Middle frontal gyrus (tissue), 1 donor: Measurements from ENCODE around the gene MAST4.

ENCODE experiments used
- DNase-seq: peaks from one replicate; pipeline ENCODE4 v3.0.0-alpha.2; 2015; ENCODE audit warnings: low spot score; ENCODE audit errors: extremely low spot score

The MAST4 gene

DNA sequence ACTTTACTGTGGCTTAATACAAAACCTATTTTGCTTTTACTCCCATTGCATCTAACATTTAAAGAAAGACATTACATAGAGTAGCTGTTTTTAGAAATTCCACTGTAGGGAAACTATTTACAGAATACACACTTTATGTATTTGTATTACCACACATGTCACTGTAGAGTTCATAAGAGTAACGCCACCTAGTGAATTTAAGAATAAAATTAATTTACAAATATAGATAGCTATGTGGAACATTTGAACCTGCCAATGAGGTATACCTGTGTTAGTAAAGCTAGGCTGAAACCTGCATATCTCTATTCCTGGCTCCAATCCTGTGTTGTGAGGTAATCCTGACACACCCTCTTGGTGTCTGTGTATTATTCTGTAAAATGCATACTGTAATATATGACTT lies 234.4 kb downstream of the MAST4 start:
- DNase-seq: no peak

DNA sequence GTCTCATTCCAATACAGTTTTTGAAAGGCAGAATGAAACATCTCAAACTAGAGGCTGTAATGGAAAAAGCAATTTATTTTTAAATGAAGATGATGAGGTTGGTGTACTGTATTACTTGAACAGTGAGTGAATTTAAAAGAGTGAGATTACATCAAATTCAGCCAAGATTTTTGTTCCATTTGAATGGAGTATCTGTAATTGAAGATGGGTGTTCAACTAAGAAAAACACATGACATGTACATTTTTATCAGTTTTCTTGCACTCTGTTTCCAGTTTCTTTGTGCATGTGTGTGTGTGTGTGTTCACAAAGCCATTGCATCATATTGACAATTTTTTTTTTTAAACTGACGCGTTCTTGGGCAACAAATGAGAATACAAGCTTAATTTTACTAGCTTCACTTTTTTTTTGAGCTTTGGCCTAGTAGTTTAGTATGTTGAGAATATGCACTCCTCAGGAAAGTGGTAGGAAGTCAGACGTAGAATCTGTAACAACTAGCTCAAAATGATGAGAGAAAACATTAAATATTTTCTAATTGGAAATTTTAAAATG lies 243.5 kb downstream of the MAST4 start:
- no peak for DNase-seq

DNA sequence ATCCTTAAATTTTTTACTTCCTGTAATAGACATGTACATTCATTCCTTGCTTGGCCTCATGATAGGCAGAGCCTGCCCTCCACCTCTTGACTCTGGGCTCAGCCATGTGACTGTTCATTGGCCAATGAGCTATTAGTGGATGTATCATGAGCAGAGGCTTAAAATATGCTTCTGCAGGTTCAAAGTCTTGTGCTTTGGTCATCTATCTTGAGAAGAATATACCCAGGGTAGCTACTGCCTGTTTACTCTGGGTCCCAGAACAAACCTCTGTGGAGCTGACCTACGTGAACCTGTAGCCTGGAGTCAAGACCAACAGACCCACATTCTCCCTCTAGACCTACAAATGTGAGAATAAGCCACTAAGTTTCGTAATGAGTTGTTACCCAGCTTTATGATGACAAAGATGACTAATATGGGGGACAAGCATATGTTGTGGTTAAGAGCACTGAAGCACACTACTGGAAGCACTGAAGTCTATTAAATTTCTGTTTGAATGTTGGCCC lies 244.4 kb downstream of the MAST4 start:
- DNase-seq: no peak

DNA sequence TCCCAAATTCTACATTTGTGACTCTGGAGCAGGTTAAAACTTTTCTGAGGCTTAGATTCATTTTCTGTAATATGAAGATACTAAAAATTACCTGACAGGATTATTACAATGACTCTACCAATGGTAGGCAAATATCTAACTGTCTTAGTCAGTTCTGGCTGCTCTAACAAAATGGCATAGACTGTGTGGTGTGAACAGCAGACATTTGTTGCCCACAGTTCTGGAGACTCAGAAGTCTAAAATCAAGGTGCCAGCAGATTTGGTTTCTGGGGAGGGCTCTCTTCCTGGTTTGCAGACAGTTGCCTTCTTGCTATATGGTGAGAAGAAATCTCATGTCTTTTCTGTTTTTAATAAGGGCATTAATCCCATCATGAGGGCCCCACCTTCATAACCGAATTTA lies 245.1 kb downstream of the MAST4 start:
- DNase-seq: no peak

DNA sequence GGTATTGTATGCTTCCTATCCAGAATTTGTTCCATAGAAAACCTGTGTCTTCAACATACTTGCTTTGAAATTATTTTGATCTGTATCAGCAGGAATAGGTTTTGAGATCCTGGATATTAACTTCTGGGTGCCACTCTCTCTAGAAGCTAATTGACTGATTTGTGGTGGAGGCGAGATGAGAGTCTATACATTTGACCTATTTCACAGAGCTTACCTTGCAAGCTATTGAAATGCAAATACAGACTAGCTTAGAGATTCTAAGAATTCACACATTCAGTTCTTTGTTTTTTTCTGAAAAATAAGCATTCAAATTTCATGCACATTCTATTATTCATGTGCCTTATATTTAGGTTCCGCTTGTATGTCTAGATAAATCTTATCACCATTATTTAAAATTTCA lies 246.3 kb downstream of the MAST4 start:
- no peak for DNase-seq

DNA sequence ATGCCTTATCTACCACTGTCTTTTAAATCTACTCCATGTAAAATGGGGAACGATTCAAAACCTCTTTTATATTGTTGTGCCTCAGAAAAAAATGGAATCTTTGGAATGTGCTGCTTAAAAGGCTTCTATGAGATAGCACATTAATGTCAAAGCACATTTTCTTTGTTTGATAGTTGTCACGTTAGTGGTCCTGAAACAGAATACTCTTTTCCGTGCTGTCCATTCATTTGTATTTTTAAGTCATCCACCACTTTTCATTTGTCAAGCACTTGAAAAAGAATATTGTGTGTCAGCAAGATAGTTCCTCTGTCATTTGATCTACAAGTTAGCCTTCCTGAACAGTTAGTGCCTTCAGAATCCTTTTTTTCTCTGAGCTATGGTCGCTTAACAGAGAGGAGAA lies 246.9 kb downstream of the MAST4 start:
- DNase-seq: no peak

DNA sequence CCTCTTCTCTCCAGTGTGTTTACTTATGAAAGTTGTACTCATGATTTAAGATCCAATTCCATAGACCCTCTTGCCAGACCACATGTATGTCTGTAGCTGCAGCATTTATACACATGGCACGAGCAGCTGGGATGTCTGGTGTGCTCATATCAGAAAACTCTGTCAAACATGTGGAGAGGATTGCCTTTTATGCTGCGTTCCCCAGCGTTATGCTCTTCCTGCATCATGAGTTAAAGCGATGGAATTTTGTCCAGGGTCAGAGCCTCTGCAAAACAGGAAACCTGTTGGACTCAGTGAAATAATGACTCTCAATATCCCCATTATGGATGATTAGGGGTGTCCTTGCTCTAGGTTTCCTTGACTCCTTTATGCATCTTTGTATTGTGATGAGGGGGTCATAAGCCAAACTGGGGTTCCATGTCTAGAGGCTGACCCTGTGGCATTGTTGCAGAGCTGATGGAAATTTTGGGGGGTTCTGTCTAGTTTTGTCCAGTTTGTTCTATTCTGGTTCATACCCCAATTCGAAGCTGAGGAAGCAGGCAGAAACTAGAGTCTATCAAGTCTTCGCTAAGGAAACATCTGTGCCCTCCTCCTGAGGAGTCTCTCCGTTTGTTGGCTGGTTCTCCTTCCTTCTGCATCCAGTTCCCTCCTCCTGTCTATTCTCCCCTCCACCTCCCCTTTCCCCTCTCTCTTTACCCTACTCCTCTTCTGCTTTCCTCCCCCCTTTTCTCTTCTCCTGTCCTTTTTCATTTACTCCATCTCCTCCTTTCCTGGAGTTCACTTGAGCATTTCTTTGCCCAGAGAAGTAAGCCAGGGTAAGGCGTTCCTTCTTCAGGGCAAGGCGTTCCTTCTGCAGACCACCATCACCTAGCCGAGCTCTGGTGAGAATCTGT lies 252.8 kb downstream of the MAST4 start:
- no peak for DNase-seq

DNA sequence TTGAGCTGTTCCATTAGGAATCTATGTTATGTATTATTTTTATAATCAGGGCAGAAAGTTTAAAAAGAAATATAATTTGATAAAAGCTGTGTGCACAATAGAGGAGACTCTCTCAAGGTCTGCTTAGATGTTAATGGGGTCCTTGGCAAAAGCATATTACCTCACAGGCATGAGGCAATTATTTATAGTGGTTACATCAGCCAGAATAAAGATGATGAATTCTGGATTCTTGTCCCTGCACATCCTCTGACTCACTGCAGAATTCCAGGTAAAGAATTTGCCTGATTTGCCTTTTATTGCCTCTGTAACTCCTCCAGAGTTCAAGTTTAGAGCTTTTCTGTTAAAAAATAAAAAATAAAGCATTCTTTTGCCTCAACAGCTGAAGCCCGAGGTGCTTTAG lies 253.6 kb downstream of the MAST4 start:
- DNase-seq: no peak

DNA sequence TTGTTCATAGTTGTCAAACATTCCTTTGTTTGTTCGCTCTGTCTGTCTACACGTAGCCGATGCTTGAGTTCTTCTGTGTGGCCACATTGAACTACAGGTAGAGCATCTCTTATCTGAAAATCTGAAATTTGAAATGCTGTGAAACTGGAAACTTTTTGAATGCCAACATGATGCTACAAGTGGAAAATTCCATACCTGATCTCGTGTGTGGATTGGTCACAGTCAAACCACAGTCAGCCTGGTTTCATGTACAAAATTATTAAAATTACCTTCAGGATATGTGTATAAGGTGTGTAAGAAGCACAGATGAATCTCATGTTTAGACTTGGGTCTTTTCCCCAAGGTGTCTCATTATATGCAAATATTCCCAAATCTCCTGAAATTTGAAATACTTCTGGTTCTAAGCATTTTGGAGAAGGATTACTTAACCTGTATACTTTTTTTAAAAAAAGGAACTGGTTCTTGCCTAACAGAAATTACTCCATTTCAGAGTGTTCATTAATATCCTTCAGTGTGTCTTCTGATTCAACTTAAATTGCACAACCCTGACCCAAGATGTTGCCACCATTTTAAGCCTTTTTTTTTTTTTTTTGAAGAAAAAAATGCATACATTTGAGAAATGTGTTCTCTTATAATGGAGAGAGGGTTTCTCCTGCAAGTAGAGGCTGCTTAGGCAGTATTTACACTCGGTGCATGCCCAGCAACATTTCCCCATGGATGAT lies 254.3 kb downstream of the MAST4 start:
- DNase-seq: no peak

DNA sequence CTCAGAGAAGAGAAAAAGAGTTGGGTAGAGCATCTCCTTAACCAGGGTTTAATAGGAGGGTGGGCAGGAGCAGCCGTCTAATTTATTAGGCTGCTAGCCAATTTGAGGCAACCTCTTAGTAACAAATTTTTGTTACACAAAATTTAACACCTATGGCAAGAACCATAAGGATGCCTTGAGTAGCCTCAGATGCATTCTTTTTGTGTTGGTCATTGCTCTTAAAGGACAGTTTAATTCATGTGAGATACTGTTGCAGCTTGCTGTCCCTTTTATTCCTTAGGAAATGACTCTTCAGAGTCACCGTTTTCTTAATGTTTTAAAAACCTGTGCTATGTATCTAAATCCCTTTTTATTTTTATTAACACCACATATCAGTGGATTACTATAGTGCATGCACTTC lies 255.1 kb downstream of the MAST4 start:
- DNase-seq: no peak

DNA sequence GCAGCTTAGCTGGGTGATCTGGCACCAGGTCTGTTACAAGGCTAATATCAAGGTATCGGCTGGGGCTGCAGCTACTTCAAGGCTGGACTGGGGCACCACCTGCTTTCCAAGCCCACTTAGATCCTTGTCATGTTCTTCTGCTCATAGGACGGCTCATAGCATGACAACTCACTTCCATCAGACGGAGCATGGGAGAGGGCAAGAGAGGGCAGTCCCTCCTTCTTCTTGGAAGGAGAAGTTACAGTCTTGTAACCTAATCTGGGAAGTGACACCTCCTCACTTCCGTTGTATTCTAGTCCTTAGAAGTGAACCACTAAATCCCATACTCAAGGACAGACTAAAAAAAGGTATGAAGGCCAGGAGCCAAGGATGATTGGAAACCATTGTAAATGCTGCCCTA lies 258.2 kb downstream of the MAST4 start:
- no peak for DNase-seq

DNA sequence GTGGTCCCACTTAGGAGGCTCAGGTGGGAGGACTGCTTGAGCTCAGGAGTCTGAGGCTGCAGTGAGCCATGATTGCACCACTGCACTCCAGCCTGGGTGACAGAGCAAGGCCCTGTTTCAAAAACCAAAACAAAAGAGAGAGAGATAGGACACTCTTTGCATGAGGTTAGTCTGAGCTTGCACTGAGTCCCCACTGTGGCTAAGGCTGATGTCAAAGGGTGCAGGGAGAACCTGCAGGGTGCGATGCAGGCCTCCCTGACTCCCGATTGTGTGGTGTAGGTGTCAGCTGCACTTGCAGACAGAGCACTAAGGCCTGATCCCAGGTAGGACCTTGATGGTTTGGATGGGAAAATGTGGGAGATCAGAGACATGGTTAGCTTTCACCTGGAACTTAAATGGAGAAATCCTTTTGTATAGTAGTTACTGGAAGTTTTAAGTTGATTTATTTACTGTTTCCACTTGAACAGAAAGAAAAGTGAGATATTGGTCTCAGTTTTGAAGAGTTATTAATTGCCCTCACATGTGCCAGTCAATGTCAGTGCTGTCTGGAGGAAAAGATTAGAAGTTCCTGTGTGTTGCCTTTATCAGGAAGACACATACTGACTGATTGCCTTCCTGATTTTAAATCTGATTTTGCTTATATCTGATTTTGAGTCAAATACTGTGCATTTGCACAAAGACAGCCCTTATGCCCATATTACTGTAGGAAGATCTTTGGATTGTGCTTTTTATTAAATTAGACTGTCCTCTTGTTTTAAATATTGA lies 260.0 kb downstream of the MAST4 start:
- no peak for DNase-seq

DNA sequence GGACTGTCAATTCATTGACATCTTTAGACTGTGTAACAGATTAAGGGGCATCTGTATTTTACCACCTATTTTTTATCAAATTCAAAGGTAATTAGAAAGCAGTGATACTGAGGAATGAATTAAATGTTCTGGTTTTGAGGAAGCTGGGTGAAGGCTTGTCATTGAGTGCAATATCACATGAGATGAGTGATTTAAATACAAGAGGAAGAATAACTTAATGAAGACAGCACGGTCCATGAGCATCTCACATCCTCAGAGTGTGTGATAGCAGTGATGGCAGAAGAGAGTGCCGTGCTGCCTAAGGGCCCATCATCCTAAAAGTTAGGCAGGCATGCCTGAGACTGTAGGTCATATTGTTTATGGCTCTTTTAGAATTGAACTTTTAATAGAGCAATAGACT lies 263.3 kb downstream of the MAST4 start:
- DNase-seq: no peak

DNA sequence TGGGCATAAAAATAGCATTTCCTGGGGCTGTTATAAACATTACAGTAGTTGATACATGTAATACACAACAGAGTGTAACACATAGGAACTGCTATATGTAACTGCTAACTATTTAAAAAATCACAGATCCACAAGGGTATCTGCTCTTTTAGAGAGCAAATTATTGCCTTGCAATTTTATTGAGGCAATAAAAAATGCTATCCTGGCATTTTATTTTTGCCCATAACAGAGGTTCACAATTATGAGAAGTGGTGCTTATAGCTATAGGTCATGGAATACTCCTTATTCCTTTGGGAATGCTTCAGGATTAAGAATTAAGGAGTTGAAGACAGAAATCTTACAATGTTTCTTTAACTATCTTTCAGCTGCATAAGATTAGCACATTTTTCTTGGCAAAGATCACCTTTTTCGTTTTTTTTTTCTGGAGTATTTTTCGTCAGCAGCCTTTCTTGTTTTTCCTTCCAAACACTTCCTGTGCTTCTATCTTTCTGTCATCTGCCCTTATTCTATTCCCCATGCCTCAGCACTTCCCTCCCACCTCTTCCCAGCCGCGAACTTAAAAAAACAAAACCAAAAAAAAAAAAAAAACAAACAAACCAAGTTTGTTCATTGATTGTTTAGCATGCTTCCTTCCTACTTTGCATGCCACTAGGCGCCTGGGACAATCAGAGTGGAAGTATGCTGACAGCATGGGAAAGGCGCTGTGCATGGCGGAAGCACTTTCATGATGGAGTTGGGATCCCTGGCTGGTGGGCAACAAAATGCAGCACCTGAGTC lies 264.2 kb downstream of the MAST4 start:
- no peak for DNase-seq

DNA sequence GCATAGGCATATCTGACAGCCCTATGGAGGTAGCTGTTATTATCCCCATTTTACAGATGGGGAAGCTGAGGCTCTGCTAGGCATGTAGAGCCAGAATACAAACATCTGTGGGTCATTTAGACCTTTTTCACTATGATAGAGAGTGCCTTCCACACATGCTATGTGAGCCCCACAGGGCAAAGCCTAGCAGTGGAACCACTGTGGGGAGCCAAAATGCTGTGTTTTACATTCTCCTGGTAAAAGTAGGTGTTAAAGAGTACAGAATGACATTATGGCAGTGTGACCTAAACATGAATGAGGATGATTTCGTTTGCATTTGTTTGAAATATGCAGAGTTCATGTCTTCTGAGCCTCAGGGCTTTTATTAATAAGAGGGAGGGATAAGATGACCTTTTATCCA lies 265.2 kb downstream of the MAST4 start:
- no peak for DNase-seq

DNA sequence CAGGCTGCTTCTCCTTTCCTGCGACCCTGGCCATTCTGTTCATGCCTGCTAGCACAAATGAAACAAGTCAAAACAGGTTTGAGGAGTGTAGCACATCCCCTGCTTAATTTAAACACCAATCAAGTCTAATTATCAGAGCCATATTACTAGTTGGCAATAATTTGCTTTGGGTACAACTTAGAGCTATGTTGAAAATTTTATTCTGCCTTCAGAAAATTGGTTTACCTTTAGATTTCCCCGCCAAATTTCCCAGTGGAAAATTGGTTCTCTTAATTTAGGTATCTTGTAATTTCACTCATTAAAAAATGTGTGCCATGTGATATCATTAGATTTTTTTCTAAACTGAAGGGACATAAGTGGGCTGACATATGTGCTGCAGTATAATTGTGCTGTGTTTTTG lies 265.8 kb downstream of the MAST4 start:
- DNase-seq: no peak

DNA sequence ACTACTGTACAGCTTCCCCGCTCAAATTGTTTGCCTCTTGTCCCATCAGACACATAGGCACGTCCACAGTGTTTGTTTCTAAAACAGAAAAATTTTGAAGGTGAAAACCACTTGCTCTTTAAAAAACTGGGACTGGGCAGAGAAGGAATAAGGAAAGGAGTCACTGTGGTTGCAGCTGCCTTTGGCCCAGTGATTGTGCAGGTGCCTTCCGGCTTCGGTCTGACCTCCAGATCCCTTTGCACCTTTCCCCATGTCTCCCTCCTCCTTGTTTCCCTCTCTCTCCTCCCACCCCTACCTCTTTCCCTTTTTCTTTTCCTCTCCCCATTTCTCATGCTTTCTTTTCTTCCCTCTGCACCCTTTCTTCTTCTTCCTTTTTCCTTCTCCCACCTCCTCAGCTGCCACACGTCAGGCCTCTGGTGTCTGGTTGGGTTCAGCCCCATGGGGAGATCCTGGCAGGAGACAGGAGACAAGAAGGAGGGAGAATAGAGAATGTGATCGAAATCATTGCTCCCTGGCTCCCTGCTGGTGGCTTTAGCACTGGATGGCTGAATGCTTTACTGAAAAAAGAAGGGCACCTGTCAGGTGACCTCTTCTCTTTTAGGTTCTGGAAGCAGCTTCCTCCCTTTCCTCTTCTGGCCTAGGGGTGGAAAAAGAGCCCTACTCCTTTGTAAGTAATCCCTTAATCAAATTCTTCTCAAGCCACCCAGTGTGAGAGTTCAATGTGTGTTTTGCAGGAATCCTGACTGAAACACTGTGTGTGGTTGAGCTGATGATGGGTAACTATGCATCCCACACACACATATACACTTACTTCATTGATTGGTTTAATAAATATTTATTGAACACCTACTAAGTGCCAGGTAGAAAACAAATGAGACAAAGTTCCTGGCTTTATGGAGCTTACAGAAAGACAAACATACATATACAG lies 267.3 kb downstream of the MAST4 start:
- no peak for DNase-seq

DNA sequence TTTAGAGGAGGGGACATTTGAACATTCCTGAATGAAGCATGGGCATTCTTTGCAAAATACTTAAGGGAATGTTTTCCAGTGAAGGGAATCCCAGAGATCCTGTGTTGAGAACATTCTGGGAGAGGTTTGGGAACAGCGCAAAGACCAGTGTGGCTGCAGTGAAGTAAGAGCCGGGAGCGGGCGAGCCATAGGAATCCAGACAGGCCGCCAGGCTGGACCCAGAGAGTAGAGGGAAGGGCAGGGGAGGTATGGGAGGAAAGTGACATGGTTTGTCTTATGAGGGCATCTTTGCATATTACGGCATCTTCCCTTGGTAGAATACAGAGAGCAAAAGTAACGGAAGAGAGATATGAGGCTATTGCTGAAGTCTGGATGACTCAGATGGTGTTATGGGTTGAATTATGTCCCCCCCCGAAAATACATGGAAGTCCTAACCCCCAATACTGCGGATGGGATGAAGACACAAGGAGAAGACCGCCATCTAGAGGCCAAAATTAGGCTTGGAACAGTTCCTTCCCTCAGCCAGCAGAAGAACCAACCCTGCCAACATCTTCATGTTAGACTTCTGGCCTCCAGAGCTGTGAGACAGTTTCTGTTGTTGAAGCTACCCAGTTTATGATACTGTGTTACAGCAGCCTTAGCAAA lies 268.2 kb downstream of the MAST4 start:
- DNase-seq: no peak

DNA sequence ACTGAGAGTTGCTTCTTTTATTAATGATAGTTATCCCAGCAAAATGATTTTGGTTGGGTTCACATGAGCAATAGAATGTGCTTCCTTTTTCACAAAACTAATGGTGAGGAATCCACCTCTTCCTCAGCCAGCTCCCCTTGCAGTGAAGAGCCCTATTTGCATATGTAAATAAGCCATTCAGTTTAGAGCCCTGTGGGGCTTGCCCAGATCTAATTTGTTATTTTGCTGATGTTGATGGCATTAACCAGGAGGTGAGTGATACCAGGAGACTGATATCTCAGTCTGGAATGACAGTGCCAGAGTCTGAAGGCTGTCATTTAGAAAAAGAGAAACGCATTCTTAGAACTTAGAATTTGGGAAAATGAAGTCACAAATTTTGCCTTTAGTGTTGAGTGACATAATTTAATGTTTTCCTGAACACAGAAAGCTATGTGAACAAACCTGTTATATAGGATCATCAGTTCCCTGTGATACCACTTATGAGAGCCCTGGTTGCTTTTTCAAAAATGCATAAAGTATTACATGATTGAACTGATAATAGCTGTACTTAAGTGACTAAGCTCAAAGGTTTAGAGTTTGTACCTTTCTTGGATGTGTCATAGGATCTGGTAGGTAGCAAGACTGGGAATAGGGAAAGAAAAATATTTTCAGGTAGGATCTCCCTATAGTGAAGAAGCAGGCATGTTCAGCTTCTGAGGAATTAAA lies 271.6 kb downstream of the MAST4 start:
- DNase-seq: no peak
